ENCODE results near the gene SRC.
"Not testable (repeated sequence)": the region's sequence is repeated elsewhere in the genome, so short reads cannot be mapped to it uniquely, and the experiment has no call there.

Gene SRC

DNA sequence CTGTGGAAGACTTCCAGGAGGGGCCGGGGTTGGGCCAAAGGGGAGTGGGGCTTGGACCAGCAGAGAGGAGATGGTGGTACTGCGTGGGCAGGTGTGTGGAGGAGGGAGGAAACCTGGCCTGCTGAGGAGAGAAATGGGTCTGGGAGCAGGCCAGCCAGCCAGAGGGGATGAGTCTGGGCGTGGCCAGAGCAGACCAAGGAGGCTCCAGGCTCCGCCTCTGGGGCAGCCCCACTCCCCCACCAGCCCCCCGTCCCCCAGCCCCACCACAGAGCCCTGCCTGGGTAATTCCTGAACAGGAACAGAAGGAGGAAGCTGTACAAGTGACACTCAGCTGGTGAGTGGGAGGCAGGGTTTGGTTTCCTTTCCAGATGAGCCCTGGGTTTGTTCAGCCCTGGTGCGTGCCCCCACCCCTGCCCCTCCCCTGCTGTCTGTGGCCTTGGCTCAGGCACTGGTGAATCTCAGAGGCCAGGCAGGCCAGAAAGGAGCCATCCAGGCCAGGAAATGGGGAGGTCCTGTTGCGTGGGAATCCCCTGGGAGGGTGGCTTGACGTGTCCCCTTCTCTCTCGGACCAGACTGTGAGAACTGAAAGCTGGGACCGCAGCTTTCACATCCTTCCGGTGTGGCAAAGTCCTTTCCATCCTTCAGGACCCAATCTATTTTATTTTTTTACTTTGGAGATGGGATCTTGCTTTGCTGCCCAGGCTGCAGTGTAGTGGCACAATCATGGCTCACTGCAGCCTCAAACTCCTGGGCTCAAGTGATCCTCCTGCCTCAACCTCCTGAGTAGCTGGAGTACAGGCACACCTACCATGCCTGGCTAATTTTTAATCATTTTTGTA is 9.4 kb upstream of the SRC start:
- no peak for DNase-seq (ENCODE audit: low spot score)

DNA sequence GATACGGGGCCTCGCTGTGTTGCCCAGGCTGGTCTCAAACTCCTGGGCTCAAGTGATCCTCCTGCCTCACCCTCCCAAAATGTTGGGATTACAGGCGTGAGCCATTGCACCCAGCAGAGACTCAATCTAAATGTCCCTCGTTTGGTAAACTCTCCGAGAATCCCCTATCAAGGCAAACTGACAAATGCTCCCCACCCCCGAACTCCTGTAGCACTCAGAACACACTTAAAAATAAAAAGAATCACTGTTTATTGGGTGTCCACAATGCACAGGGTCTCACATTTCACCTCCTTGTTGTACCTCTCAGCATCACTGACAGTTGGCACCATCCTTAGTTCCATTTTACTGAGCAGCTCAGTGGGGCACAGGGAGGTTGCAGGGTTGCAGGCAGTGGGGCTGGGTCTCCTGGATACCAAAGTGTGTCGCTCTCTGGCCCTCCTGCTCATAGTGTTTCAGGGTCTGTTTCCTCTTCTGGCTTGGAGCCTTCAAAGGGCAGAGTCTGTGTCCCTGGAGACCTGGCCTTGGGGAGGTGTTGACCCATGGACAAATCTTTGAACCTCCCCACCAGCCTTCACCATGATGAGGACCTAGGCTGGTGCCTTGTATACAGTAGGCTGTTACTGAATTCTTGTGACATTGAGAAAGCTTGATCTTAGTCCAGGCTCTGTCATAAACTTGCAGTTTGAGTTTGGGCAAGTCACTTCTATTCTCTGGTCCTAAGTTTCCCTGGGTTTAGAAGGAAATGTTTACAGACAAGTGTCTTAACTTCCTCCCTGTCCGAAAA is 8.5 kb upstream of the SRC start:
- DNase-seq (ENCODE audit: low spot score), result no peak

DNA sequence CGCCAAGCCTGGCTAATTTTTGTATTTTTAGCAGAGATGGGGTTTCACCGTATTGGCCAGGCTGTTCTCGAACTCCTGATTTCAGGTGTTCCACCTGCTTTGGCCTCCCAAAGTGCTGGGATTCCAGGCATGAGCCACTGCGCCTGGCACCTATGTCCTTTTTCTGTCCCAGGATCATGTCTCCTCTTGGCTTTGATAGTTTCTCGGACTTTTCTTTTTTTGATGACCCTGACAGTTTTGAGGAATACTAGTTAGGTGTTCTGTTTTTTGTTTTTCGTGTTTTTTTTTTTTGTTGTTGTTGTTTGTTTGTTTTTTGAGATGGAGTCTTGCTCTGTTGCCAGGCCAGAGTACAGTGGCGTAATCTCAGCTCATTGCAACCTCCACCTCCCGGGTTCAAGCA is 7.6 kb upstream of the SRC start:
- not testable (repeated sequence) for DNase-seq (ENCODE audit: low spot score)

DNA sequence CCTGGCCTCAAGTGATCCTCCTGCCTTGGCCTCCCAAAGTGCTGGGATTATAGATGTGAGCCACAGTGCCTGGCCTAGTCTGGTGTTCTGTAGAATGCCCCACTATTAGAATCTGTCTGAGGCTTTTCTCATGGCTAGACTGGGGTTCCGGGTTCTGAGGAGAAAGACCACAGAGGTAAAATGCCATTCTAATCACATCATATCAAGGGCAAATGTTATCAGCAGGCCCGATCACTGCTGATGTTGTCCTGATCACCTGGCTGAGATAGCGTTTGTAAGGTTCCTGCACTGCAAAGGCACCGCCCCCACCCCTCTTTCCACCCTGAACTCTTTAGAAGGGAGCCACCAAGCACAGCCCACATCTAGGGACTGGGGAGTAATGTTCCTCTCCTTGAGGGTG is 6.7 kb upstream of the SRC start:
- no peak for DNase-seq (ENCODE audit: low spot score)

DNA sequence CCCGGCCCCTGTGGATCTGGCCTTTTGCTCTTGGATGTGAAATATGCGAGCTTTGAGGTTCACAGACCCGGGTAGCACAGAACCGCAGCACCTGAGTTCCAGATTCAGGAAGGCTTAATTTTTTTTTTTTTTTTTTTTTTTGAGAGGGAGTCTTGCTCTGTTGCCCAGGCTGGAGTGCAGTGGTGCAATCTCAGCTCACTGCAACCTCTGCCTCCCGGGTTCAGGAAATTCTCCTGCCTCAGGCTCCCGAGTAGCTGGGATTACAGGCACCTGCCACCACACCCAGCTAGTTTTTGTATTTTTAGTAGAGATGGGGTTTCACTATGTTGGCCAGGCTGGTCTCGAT is 6.2 kb upstream of the SRC start:
- not testable (repeated sequence) for DNase-seq (ENCODE audit: low spot score)

DNA sequence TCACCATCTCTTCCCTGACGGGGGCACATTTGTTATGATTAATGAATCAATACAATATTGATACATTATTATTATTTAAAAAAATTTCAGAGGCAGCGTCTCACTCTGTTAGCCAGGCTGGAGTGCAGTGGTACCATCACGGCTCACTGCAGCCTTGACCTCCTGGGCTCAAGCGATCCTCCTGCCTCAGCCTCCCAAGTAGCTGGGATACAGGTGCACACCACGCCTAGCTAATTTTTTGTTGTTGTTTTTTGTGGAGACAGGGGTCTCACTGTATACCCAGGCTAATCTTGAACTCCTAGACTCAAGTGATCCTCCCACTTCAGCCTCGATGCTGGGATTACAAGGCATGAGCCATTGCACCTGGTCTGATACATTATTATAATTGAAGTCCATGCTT is 4.9 kb upstream of the SRC start:
- no peak for DNase-seq (ENCODE audit: low spot score)

DNA sequence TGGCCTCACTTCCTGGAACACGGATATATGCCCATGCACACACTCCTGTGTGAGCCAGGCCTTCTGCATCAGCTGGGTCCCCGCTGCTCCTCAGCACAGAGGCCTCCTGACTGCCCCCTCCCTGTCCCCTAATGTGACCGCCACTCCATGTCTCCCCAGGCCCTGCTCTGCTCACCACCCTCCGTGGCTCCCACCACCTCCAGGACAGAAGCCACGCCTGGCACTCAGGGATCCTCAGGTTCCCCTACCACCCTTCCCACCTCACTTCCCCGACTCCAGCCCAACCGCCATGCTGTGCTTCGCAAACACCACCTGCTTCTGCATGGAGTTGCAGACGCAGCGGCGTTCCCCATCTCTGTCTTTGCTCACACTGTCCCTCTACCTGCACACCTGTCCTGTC is 4.3 kb upstream of the SRC start:
- DNase-seq (ENCODE audit: low spot score), result no peak

DNA sequence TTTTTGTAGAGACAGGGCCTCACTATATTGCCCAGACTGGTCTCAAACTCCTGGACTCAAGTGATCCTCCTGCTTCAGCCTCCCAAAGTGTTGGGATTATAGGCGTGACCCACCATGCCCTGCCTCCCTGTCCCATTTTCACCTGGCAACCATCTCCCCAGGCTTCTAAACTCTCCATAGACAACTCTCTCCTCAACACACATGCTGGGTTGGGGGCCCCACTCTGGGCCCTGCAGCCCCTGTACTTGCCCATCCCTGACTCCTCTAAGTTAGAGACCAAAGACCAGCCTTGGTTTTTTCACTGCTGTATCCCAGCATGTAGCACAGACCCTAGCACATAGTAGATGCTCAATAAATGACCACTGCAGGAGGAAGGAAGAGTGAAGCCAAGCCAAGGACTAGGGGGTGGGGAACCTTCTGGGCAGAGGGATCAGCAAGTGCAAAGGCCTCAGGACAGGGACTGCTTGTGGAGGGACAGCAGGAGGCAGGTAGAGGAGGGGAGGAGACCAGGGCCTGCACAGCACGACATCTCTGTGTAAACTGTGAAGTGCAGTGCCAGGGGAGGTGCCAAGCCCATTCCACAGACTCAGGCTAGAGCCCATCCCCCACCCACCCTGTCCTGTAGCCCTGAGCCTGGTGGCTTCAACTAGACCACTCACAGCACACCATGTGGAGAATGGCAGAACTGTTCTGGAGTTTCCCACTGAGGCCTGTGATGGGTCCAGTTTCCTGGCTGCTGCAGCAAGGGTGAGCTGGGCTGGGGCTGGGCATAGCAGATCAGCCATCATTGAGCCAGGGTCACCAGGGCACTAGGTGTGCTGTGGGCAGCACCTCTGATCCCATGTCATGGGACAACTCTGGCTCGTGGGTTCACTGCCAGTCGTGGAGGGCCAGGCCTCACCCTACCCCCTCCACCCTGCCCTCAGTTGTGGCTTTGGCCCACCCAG is 3.4 kb upstream of the SRC start:
- DNase-seq (ENCODE audit: low spot score), result no peak

DNA sequence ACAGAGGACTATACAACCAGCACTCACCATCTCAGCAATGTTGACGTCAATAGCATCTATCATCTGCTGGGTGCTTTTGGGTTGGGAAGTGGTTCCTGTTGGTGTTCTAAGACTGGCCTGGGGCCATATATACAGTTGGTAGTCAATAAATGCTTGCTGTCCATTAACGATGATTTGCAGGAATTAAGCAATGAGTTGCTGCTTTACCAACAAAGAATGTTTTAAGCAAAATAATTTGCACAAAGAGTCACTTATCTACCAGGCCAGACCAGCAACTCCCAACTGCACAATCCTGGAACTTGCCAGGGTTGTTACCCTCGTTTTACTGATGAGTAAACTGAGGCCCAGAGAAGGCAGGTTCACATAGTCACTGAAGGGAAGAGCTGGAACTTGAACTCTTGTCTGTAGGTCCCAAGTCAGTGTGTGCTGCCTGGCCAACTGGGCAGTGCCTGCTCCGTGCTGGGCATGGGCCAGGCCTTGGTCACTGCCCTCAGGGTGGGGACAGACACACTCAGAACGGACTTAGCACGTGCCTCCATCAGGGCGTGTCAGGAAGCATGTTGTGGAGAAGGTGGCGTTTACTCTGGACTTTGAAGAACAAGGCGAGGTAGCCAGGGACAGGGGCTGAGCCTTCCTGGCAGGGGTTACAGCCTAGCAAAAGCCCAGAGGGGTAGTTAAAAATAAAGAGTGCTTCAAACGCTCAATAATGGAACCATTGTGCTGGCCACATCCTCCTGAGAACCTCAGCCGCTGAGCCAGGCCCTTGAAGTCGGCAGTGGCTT is 2.5 kb upstream of the SRC start:
- DNase-seq (ENCODE audit: low spot score), result peak; percentile 85

DNA sequence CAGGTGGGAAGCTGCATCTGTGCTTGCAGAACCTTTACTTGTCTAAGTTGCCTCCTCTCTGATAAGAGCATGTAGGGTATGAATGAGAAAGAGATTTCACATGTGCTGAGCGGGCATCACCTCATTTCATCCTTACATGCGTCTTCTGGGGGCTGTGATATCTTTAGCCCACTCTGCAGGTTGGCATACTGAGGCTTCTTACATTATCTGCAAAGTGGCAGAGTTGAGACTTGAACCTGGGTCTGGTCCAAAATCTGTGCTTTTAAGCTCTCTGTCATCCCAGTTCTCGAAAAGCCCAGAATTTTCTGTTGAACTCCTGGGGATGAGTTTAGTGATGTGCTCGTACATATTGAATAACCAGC is 2.0 kb upstream of the SRC start:
- DNase-seq (ENCODE audit: low spot score), result no peak

DNA sequence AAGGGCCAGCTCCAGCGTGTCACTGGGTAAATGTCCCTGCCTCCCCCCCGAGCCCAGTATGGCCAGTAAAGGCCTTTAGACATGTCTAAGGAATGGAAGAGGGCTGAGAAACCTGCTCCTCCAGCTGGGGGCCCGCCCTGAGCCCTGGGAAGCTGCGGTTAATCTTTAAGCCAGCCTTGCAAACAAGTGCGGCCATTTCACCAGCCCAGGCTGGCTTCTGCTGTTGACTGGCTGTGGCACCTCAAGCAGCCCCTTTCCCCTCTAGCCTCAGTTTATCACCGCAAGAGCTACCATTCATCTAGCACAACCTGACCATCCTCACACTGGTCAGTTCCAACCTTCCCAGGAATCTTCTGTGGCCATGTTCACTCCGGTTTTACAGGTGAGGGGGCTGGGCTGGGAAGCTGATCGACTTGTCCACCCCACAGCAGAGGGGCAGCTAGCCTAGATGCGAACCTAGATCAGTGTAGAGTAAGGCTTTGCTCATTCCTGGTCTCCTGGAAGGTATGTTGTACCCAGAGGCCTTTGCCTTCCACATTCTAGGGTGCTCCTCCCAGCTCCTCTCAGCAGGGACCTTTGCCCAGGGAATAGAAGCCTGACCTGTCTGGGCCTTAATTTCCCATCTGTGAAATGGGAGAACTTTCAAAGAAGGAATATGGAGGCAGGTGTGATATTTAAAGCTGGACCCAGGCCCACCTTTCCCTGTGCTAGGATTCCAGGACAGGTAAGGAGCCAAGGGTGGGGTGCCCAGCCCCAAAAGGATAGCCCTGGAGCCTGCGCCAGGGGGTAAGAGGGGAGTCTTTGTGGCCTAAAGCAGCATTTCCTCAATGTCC is 1.2 kb upstream of the SRC start:
- no peak for DNase-seq (ENCODE audit: low spot score)

DNA sequence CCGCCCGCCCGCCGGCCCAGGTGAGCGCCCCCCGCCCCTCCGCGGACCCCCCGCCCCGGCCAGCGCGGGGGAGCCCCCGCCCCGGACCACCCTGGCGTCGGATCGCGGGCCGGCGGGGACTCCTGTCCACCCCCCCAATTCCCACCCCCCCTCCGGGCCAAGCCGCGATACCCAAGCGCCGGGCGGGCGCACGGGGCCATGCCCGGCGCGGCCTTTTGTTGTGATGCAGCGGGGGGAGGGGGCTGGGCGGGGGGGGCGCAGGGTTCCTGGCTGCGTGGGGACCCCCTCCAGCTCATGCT is 245 bp downstream of the SRC start:
- DNase-seq (ENCODE audit: low spot score), result no peak

DNA sequence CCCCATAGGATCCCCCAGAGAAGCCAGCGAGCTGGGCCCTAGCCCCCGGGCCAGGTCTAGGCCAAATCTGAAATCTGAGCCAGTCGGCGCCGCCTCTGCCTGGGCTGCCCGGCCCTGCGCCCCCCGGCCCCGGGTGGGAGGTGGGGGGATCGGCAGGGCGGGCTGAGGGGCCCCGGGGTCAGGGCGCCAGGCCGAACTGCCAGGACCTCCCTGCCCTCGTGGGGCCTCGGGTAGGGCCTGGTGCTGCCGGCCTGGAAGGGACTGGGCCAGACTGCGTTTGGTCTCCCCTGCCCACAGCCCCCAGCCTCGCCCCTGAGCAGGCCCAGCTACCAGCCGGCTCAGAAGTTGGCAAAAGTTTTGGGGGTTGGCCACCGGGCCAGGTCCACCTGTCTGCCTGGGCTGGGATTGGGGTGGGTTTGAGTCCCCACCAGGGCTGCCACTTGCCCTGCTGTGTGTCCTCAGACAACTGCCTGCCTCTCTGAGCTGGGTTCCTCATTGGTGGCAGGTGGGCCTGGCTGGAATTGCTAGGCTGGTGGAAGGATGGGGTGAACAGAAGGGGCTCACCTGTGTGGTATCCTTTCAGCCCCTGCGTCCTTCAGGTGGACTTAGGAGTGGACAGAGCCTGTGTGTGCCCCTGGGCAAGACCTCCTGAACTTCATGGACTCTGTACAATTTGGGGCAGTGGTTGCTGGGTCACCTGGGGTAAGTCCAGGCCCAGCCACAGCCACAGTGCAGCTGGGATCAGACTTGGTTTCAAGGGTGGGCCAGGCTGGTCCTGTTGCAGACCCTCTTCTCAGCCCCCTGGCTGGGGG is 801 bp downstream of the SRC start:
- DNase-seq (ENCODE audit: low spot score), result no peak

DNA sequence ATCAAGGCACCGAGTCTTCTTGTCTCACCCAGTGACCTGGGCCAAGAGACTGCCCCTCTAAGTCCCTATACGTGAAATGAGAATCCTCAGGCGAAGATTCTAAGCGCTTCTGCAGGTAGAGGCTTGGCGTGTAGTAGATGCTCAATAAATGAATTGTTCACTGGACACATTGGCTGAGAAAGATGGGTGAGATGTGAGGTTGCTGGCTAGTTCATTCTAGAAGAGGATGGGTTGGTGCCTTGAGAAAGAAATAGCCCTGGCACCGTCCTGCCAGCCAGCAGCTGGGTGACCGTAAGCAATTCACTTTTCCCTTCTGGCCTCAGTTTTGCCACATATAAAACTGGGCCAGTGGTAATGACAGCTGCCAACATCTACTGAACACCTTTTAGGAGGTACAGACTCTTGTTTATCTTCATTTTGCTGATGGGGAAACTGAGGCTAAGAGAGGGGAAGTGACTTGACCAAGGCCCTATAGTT is 1.4 kb downstream of the SRC start:
- no peak for DNase-seq (ENCODE audit: low spot score)

DNA sequence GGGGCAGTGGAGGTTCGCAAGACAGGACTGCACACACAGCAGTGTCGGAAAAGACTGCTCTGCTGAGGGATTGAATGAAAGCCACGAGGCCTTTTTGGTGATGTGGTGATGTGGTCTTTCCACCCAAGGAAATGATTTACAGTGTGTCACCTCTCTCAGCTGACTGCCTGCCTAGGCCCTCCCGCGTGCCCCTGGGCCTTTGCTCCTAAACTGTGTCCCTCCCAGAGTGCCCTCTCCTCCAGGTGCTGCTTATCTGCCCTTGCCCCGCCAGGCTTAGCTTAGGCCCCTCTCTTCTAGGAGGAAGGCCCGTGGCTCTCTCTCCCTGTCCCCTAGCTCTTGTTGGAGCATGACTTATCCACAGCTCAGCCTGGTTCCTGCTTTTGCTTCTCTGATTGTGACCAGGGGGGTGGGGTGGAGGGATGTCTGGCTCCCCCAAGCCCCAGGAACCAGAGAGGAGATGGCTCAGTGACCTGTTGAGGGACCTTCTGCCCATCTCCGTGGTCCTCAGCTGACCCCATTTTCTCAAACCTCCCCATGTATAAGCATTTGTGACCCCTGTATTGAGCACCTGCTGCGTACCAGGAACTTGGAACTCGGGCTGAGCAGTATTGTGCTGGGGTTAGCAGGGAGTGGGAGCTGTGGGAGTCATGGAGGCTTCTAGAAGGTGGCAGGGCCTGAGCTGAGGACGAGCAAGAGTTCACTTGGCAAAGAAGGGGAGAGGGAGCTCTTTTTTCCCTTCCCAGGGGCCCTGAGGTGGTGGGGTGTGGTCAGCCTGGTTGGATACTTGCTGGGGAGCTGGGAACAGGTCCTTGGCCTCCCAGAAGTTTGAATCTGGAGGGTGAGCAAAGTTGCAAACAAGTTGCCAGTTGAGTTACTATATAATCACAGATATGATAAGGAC is 2.2 kb downstream of the SRC start:
- DNase-seq (ENCODE audit: low spot score), result no peak

DNA sequence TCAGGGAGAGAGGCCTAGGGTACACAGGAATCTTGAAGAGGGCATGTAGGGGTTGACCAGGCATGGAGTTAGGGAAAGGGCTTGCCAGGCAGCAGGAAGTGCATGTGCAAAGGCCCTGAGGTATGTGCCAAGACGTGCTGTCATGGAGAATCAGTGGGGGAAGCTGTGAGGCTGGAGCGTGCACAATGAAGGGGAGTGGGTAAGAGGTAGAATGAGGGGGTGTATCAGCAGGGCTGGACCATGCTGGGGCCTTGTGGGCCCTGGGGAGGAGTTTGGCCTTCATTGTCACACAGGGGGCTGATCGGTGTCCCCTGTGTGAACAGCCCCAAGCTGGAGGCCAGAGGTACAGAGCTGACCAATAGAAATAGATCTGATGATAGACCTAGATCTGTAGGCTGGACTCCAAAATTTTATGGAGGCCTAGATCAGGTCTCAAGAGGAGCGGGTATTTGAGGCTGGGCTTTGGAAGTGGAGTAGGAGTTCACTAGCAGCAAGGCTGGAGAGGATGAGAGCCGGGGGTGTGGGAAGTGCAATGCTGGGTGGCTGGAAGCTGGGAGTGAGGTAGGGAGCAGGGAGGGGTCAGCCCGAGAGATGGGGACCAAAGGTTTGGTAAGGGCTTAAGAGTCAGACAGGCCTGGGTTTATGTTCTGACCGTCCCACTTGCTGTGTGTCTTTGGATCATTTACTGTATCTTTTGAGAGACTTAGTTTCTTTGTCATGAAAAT is 3.0 kb downstream of the SRC start:
- DNase-seq (ENCODE audit: low spot score), result no peak

DNA sequence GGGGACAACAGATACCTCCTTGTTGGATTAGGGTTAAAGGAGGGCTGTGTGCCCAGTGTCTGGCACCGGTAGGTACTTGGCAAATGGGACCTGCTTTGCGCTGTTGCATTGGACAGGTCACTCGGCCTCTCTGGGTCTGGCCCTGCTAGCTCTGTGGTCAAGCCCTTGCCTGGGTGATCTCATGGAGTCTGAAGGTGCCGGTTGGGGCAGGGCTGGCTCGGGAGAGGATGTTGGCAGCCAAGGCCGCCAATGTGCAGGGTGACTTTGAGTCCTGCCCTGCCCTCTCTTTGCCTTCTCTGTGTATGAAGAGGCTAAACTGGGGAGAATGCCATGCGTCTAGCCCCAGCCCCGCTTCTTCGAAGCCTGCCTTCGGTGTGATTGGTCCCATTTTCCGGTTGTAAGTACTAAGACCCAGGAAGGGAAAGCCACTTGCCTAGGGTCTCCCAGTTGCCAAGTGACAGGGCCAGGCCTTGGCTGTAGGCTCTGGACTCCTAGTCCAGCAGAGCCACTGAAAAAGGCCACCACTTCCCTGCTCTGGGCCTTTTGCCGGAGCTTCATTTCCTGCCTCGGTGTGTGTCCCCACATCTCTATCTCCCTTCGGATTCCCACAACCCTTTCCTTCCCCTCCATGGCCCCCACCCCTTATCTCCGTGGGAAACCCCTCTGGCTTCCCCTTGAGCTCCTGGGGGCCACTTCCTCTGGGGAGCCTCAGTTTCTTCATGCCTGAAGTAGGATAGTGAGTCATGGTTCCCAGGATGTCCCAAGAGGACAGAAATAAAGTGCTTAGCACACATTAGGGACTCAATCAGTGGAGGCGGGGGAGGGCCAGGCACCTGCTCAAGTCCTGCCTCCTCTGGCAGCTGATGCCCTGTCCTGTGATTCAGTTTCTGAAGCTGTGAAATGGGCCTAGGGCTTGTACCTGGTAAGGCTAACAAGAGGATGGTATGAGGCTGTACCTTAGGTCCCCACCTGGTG is 3.9 kb downstream of the SRC start:
- DNase-seq (ENCODE audit: low spot score), result no peak
